DOHH2 (cell line): ENCODE measurements around the gene FRY.

Experiments used
- H3F3A ChIP-seq: fragments of 200-600 bp; sonication (generic), shearing (Covaris generic); 2 replicates; pipeline ENCODE4 v1.6.0; 2016; ENCODE audit warnings: antibody characterized with exemption, mild to moderate bottlenecking; ENCODE audit not compliant: control insufficient read depth, insufficient read depth
- H3K27ac ChIP-seq: fragments of 200-600 bp; sonication (generic); 2 replicates; pipeline ENCODE4 v1.5.1; 2014; ENCODE audit warnings: low read depth, mild to moderate bottlenecking, low read length, moderate library complexity
- H3K27me3 ChIP-seq: fragments of 200-600 bp; sonication (generic); 2 replicates; pipeline ENCODE4 v1.6.1; 2014; ENCODE audit warnings: mild to moderate bottlenecking, low read length, mixed read lengths; ENCODE audit not compliant: control insufficient read depth
- H3K36me3 ChIP-seq: fragments of 200-600 bp; sonication (generic); 2 replicates; pipeline ENCODE4 v1.6.1; 2014; ENCODE audit warnings: mild to moderate bottlenecking, low read length, moderate library complexity, mixed read lengths; ENCODE audit not compliant: control insufficient read depth
- H3K4me1 ChIP-seq: fragments of 200-600 bp; sonication (generic); 2 replicates; pipeline ENCODE4 v1.6.1; 2014; ENCODE audit warnings: mild to moderate bottlenecking, low read length, mixed read lengths; ENCODE audit not compliant: control insufficient read depth
- H3K4me2 ChIP-seq: fragments of 200-600 bp; sonication (generic); 2 replicates; pipeline ENCODE4 v1.6.0; 2014; ENCODE audit warnings: mild to moderate bottlenecking, low read length, moderate library complexity
- H3K4me3 ChIP-seq: fragments of 200-600 bp; sonication (generic); 2 replicates; pipeline ENCODE4 v1.5.1; 2014; ENCODE audit warnings: mild to moderate bottlenecking, low read length, mixed read lengths
- H3K79me2 ChIP-seq: fragments of 200-600 bp; sonication (generic); 2 replicates; pipeline ENCODE4 v1.6.1; 2014; ENCODE audit warnings: mild to moderate bottlenecking, low read length, mixed read lengths; ENCODE audit not compliant: control insufficient read depth
- H3K9me2 ChIP-seq: fragments of 200-600 bp; sonication (generic); replicated peaks from 2 replicates; pipeline ENCODE4 v1.6.1; 2014; ENCODE audit warnings: mild to moderate bottlenecking, low read length, mixed read lengths; ENCODE audit not compliant: control insufficient read depth
- H3K9me3 ChIP-seq: fragments of 200-600 bp; sonication (generic); 2 replicates; pipeline ENCODE4 v1.6.1; 2014; ENCODE audit warnings: antibody characterized with exemption, low read length, mixed read lengths; ENCODE audit not compliant: control insufficient read depth, insufficient read depth
- H4K20me1 ChIP-seq: fragments of 200-600 bp; sonication (generic); 2 replicates; pipeline ENCODE4 v1.6.0; 2014; ENCODE audit warnings: low read depth, mild to moderate bottlenecking, antibody characterized with exemption, low read length, moderate library complexity; ENCODE audit not compliant: control insufficient read depth, insufficient read depth
- EZH2phosphoT487 ChIP-seq: fragments of 200-600 bp; sonication (generic); IDR thresholded peaks from 2 replicates; pipeline ENCODE4 v1.6.1; 2017; ENCODE audit warnings: borderline replicate concordance, mild to moderate bottlenecking, antibody characterized with exemption, low read length, moderate library complexity, mixed read lengths
- TF ChIP-seq, protein P1 (sequence below): fragments of 200-600 bp; sonication (generic); IDR thresholded peaks from one replicate; pipeline ENCODE4 v1.5.1; 2014; ENCODE audit warnings: antibody characterized with exemption, mild to moderate bottlenecking, low read depth, low read length; ENCODE audit not compliant: poor library complexity, severe bottlenecking

Gene FRY

DNA sequence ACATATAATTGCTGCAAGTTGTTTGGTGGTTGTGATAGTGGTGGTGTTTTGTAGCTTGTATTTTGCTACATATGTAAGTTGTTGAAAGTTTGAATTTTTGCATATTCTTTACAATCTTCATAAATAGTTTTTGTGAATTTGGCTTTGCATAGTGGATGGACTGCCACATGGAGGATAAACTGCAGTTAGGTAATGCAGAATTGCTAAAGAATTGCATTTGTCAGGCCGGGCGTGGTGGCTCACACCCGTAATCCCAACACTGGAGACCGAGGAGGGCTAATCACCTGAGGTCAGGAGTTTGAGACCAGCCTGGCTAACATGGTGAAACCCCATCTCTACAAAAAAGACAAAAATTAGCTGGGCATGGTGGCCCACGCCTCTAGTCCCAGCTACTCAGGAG, 171.6 kb downstream of the FRY start:
- TF ChIP-seq, protein P1, sequence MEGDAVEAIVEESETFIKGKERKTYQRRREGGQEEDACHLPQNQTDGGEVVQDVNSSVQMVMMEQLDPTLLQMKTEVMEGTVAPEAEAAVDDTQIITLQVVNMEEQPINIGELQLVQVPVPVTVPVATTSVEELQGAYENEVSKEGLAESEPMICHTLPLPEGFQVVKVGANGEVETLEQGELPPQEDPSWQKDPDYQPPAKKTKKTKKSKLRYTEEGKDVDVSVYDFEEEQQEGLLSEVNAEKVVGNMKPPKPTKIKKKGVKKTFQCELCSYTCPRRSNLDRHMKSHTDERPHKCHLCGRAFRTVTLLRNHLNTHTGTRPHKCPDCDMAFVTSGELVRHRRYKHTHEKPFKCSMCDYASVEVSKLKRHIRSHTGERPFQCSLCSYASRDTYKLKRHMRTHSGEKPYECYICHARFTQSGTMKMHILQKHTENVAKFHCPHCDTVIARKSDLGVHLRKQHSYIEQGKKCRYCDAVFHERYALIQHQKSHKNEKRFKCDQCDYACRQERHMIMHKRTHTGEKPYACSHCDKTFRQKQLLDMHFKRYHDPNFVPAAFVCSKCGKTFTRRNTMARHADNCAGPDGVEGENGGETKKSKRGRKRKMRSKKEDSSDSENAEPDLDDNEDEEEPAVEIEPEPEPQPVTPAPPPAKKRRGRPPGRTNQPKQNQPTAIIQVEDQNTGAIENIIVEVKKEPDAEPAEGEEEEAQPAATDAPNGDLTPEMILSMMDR, result no peak
- no peak for TF ChIP-seq EZH2phosphoT487
- H3K9me3 ChIP-seq, result no peaks in the 10 kb centered on the region
- H3K9me2 ChIP-seq, result no peaks in the 10 kb centered on the region
- no peaks in the 10 kb centered on the region for H3K79me2 ChIP-seq
- no peaks in the 10 kb centered on the region for H3F3A ChIP-seq
- 0 out of 2 replicates have a peak, but pooled peaks cover 4% of the 10 kb centered on the region for H3K4me1 ChIP-seq
- H3K4me3 ChIP-seq, result no peak overlapping the region
- no peaks in the 10 kb centered on the region for H4K20me1 ChIP-seq
- no peak overlapping the region for H3K4me2 ChIP-seq
- no peak overlapping the region for H3K27ac ChIP-seq
- H3K27me3 ChIP-seq, result no peaks in the 10 kb centered on the region
- peaks cover 36% of the 10 kb centered on the region for H3K36me3 ChIP-seq

DNA sequence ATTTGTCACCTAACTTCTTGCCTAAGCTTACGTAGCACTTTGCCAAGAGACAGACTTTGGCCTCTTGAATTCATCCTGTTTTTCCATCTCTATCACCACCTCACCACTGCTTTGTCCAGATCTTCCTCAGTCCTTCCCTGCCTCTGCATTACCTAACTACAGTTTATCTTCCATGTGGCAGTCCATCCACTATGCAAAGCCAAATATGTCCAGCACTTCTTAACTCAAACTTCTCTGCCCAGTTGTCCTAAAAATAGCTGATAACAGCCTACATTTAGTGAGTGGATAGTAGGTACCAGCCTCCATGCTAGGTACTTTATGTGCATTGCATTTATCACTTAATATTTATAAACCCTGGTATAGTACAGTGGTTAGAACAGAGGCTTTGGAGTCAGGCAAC, 172.2 kb downstream of the FRY start:
- Histone ChIP-seq H3K4me3 (no peak overlapping the region), H3K79me2 (no peaks in the 10 kb centered on the region), H3F3A (no peaks in the 10 kb centered on the region), H3K36me3 (peaks cover 41% of the 10 kb centered on the region), H3K4me1 (0 out of 2 replicates have a peak, but pooled peaks cover 4% of the 10 kb centered on the region), H3K9me3 (no peaks in the 10 kb centered on the region), H3K4me2 (no peak overlapping the region), H4K20me1 (no peaks in the 10 kb centered on the region), H3K9me2 (no peaks in the 10 kb centered on the region), H3K27ac (no peak overlapping the region), H3K27me3 (no peaks in the 10 kb centered on the region)
- TF ChIP-seq, protein P1, result no peak

DNA sequence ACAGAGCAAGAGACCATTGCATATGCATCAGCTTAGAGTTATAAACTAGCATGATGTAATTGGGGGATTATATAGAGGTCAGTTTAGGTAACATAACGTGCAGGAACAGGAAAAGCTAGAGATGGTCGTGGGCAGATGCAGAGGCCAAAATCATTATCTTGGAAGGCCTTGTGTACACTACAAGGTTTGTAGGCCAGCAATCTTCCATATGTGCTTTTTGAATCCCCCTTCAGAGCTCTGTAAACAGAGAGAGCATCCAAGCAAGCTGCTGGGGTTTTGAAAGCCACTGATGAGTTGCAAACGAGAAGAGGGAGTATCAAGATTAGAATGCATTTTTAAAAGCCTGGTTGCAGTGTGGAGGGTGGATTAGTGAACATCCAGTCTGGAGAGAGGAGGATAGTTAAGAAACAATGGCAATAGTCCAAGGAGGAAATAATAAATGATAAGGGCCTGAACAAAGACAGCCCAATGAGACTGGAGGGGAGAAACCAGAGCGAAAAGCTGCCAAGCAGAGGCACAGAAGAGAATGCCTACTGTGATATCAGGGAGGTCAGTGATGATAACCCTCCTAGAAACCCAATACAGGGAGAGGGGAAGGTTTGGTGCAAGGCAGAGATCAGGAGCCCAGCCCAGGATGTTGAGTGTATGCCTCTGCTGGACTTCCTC, 174.0 kb downstream of the FRY start:
- no peaks in the 10 kb centered on the region for H3K9me2 ChIP-seq
- TF ChIP-seq EZH2phosphoT487, result no peak
- TF ChIP-seq, protein P1, result no peak
- H3K27ac ChIP-seq, result no peak overlapping the region

More for the DNA sequence above, 174.0 kb downstream of the FRY start:
- no peaks in the 10 kb centered on the region for H3K9me3 ChIP-seq
- H3K4me2 ChIP-seq, result no peak overlapping the region
- H3K79me2 ChIP-seq, result no peaks in the 10 kb centered on the region
- H3F3A ChIP-seq, result no peaks in the 10 kb centered on the region
- no peak overlapping the region for H3K4me3 ChIP-seq
- 0 out of 2 replicates have a peak, but pooled peaks cover 4% of the 10 kb centered on the region for H3K4me1 ChIP-seq
- H3K36me3 ChIP-seq, result peaks cover 56% of the 10 kb centered on the region
- no peaks in the 10 kb centered on the region for H3K27me3 ChIP-seq
- no peaks in the 10 kb centered on the region for H4K20me1 ChIP-seq
